HG02623 (cell line): ENCODE measurements around the gene LINC01488.

Experiments
- ATAC-seq: cut with Tn5 transposase; IDR thresholded peaks from one replicate; pipeline ENCODE4 v1.9.1; 2021; ENCODE audit warnings: moderate library complexity; ENCODE audit not compliant: unreplicated experiment

Gene LINC01488

GRCh38 chr11:69462106-69462951 lies 19.1 kb upstream of the LINC01488 start:
- no peak for ATAC-seq

- no peak for ATAC-seq
These were observed 18.1 kb upstream of the LINC01488 start for GRCh38 chr11:69463181-69463994.

GRCh38 chr11:69463995-69464960 lies 17.2 kb upstream of the LINC01488 start:
- no peak for ATAC-seq

GRCh38 chr11:69465236-69466000 lies 16.0 kb upstream of the LINC01488 start:
- no peak for ATAC-seq

GRCh38 chr11:69466039-69466438 lies 15.4 kb upstream of the LINC01488 start:
- ATAC-seq = no peak

GRCh38 chr11:69467196-69467595 lies 14.3 kb upstream of the LINC01488 start:
- no peak for ATAC-seq

GRCh38 chr11:69467646-69468045 lies 13.8 kb upstream of the LINC01488 start:
- no peak for ATAC-seq

GRCh38 chr11:69468221-69468620 lies 13.2 kb upstream of the LINC01488 start:
- ATAC-seq = no peak

- no peak for ATAC-seq
These were observed 12.3 kb upstream of the LINC01488 start for GRCh38 chr11:69468911-69469885.

- ATAC-seq = no peak
These were observed 11.2 kb upstream of the LINC01488 start for GRCh38 chr11:69470301-69470700.

GRCh38 chr11:69470793-69471728 lies 10.4 kb upstream of the LINC01488 start:
- ATAC-seq = no peak

GRCh38 chr11:69471729-69472540 lies 9.5 kb upstream of the LINC01488 start:
- ATAC-seq = no peak

- ATAC-seq = no peak
These were observed 8.8 kb upstream of the LINC01488 start for GRCh38 chr11:69472541-69473275.

GRCh38 chr11:69473276-69473845 lies 8.1 kb upstream of the LINC01488 start:
- ATAC-seq = no peak

GRCh38 chr11:69474736-69475135 lies 6.7 kb upstream of the LINC01488 start:
- ATAC-seq = no peak
